GM20431 (cell line): Measurements from ENCODE around the gene VLDLR.

ENCODE experiments used
- in situ Hi-C: fragments of 300-500 bp; cut with MseI, MboI; formaldehyde crosslinking; loops from one replicate; pipeline ENCODE4 v1.15.0; 2020; ENCODE audit warnings: low sequenced_read_pairs; ENCODE audit not compliant: unreplicated experiment

The VLDLR gene

GRCh38 chr9:2655411-2655901, 33.9 kb downstream of the VLDLR start:
- in situ Hi-C loops: no loop called here

- in situ Hi-C loops: no loop called here
Observed at GRCh38 chr9:2657427-2657826, 35.8 kb downstream of the VLDLR start.

- in situ Hi-C loops: no loop called here
Observed at GRCh38 chr9:2662496-2662895, 40.9 kb downstream of the VLDLR start.

- in situ Hi-C loops: no loop called here
Observed at GRCh38 chr9:2663461-2664173, 42.0 kb downstream of the VLDLR start.

GRCh38 chr9:2664174-2665065, 42.8 kb downstream of the VLDLR start:
- in situ Hi-C loops: no loop called here

GRCh38 chr9:2666569-2666968, 45.0 kb downstream of the VLDLR start:
- in situ Hi-C loops: no loop called here

GRCh38 chr9:2673161-2673560, 51.6 kb downstream of the VLDLR start:
- in situ Hi-C loops: no loop called here

GRCh38 chr9:2674141-2674824, 52.7 kb downstream of the VLDLR start:
- in situ Hi-C loops: no loop called here

GRCh38 chr9:2675834-2676233, 54.2 kb downstream of the VLDLR start:
- in situ Hi-C loops: no loop called here

GRCh38 chr9:2676466-2676865, 54.9 kb downstream of the VLDLR start:
- in situ Hi-C loops: no loop called here

GRCh38 chr9:2677915-2678889, 56.6 kb downstream of the VLDLR start:
- in situ Hi-C loops: no loop called here

- in situ Hi-C loops: no loop called here
Observed at GRCh38 chr9:2679011-2679410, 57.4 kb downstream of the VLDLR start.

GRCh38 chr9:2681981-2682380, 60.4 kb downstream of the VLDLR start:
- in situ Hi-C loops: no loop called here

GRCh38 chr9:2686911-2687310, 65.3 kb downstream of the VLDLR start:
- in situ Hi-C loops: no loop called here

GRCh38 chr9:2688636-2689035, 67.0 kb downstream of the VLDLR start:
- in situ Hi-C loops: no loop called here

- in situ Hi-C loops: no loop called here
Observed at GRCh38 chr9:2691212-2691611, 69.6 kb downstream of the VLDLR start.

- in situ Hi-C loops: no loop called here
Observed at GRCh38 chr9:2691626-2692025, 70.0 kb downstream of the VLDLR start.

GRCh38 chr9:2693056-2693455, 71.5 kb downstream of the VLDLR start:
- in situ Hi-C loops: no loop called here

GRCh38 chr9:2697492-2697891, 75.9 kb downstream of the VLDLR start:
- in situ Hi-C loops: no loop called here

GRCh38 chr9:2700398-2700797, 78.8 kb downstream of the VLDLR start:
- in situ Hi-C loops: no loop called here
